GM12892 (cell line): ENCODE data around the gene C1orf116.

Source experiments
- POLR2A ChIP-seq: IDR thresholded peaks from 2 replicates; pipeline ENCODE4 v1.6.1; 2011; ENCODE audit warnings: low read depth, low read length, control low read depth
- POLR2AphosphoS5 ChIP-seq: IDR thresholded peaks from 2 replicates; pipeline ENCODE4 v1.6.1; 2011; ENCODE audit warnings: low read depth, low read length, control low read depth

DNA sequence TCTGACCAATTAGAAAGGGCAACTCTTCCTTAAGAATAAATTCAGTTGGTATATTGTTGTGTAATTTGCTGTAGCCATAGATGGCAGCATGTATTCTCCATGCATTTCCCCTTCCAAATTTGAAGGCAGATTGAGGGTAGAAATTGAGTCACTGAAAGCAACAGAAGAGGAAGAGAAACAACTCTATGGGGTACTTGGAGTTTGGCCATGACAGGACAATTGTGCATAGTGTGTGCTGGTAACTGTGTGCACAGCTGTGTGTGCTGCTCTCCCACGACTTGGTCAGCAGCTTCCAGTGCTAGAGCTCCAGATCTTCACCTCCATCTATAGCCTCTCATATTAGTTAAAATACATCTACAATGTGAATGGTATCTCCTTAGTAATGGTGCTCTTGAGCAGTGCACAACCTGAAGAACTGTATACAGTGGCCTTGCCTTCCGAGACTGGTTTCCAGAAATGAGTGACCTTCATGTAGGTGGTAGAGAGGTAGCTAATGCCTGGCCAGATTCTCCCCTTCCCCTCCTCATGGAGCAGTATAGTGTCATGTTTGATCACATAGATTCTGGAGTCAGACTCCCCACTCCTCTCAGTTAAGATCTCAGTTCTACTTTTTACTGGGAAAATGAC, 61.4 kb downstream of the C1orf116 start:
- no peak; the same call in 1 of the 2 replicates for TF ChIP-seq POLR2AphosphoS5
- TF ChIP-seq POLR2A, result no peak
